ENCODE measurements around the gene ZNF524. TPM values are rescaled to one million over a fixed set of nuclear protein-coding genes. Genes with fewer than 3 reads are reported as not detected.

The ZNF524 gene
- total RNA-seq, 1 experiment from 2014 or later: 26.4 TPM

DNA sequence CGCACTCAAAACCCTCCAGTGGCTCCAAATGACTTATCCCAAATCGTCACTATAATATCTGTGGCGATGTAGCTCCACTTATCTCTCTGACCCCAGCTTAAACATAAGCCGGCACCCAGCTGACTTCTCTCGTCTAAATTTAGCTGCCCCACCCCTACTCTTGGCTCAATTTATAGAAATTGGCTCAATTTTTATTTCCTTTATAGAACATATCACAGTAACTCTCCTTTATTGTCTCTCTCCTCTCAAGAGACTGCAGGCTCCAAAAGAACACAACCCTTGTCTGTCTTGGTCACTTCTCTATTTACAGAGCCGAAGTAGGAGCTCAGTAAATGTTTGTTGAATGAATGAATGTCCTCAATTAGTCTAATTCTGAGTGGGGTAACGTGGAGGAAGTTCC lies 23.5 kb downstream of the ZNF524 start:
- Histone ChIP-seq H3K4me3 (ENCODE audit: low read depth in 2 of 2, low read length in 2 of 2) (peak overlapping the region; percentile 19 to 51), H3K27ac (ENCODE audit: low read length) (0 out of 2 replicates have a peak overlapping the region, but pooled peaks have one; percentile 13), H3K9me3 (ENCODE audit: control insufficient read depth, insufficient read depth, low read depth, low read length) (no peaks in the 10 kb centered on the region), H3K27me3 (ENCODE audit: control insufficient read depth, insufficient read depth, low read length) (no peaks in the 10 kb centered on the region), H3K4me1 (ENCODE audit: control insufficient read depth, insufficient read depth, low read length) (0 out of 2 replicates have a peak, but pooled peaks cover 3% of the 10 kb centered on the region), H3K36me3 (ENCODE audit: control insufficient read depth, insufficient read depth, low read length) (no peaks in the 10 kb centered on the region)
- intact Hi-C loops (cut with micrococcal nuclease; ENCODE audit: unreplicated experiment): no loop called here
- TSS peak; percentile 90 for BruUV-seq (replicated peaks)
- no peak for ATAC-seq
- DNase-seq (ENCODE audit: low read depth, low spot score): no peak
- ChIA-PET POLR2A (no interaction called here), CTCF (no interaction called here)
- TF ChIP-seq, protein P1, sequence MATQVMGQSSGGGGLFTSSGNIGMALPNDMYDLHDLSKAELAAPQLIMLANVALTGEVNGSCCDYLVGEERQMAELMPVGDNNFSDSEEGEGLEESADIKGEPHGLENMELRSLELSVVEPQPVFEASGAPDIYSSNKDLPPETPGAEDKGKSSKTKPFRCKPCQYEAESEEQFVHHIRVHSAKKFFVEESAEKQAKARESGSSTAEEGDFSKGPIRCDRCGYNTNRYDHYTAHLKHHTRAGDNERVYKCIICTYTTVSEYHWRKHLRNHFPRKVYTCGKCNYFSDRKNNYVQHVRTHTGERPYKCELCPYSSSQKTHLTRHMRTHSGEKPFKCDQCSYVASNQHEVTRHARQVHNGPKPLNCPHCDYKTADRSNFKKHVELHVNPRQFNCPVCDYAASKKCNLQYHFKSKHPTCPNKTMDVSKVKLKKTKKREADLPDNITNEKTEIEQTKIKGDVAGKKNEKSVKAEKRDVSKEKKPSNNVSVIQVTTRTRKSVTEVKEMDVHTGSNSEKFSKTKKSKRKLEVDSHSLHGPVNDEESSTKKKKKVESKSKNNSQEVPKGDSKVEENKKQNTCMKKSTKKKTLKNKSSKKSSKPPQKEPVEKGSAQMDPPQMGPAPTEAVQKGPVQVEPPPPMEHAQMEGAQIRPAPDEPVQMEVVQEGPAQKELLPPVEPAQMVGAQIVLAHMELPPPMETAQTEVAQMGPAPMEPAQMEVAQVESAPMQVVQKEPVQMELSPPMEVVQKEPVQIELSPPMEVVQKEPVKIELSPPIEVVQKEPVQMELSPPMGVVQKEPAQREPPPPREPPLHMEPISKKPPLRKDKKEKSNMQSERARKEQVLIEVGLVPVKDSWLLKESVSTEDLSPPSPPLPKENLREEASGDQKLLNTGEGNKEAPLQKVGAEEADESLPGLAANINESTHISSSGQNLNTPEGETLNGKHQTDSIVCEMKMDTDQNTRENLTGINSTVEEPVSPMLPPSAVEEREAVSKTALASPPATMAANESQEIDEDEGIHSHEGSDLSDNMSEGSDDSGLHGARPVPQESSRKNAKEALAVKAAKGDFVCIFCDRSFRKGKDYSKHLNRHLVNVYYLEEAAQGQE (IDR thresholded peaks at IDR 0.05; ENCODE audit: insufficient read depth in 1 of 2, low read depth in 2 of 2, low read length in 1 of 2): no peak
- TF ChIP-seq, protein P2, sequence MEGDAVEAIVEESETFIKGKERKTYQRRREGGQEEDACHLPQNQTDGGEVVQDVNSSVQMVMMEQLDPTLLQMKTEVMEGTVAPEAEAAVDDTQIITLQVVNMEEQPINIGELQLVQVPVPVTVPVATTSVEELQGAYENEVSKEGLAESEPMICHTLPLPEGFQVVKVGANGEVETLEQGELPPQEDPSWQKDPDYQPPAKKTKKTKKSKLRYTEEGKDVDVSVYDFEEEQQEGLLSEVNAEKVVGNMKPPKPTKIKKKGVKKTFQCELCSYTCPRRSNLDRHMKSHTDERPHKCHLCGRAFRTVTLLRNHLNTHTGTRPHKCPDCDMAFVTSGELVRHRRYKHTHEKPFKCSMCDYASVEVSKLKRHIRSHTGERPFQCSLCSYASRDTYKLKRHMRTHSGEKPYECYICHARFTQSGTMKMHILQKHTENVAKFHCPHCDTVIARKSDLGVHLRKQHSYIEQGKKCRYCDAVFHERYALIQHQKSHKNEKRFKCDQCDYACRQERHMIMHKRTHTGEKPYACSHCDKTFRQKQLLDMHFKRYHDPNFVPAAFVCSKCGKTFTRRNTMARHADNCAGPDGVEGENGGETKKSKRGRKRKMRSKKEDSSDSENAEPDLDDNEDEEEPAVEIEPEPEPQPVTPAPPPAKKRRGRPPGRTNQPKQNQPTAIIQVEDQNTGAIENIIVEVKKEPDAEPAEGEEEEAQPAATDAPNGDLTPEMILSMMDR (IDR thresholded peaks at IDR 0.05): no peak
- no peak for TF ChIP-seq TCF7L2 (IDR thresholded peaks at IDR 0.05; ENCODE audit: low read depth, low read length)
- TF ChIP-seq POLR2AphosphoS5 (IDR thresholded peaks at IDR 0.05; ENCODE audit: low read depth, low read length): no peak
- no peak for TF ChIP-seq SIN3A (IDR thresholded peaks at IDR 0.05; ENCODE audit: borderline replicate concordance, insufficient read depth, low read depth, low read length)
- in situ Hi-C loops (cut with HindIII; ENCODE audit: low pct_unique_long_range_greater_than_20kb, low sequenced_read_pairs): no loop called here

DNA sequence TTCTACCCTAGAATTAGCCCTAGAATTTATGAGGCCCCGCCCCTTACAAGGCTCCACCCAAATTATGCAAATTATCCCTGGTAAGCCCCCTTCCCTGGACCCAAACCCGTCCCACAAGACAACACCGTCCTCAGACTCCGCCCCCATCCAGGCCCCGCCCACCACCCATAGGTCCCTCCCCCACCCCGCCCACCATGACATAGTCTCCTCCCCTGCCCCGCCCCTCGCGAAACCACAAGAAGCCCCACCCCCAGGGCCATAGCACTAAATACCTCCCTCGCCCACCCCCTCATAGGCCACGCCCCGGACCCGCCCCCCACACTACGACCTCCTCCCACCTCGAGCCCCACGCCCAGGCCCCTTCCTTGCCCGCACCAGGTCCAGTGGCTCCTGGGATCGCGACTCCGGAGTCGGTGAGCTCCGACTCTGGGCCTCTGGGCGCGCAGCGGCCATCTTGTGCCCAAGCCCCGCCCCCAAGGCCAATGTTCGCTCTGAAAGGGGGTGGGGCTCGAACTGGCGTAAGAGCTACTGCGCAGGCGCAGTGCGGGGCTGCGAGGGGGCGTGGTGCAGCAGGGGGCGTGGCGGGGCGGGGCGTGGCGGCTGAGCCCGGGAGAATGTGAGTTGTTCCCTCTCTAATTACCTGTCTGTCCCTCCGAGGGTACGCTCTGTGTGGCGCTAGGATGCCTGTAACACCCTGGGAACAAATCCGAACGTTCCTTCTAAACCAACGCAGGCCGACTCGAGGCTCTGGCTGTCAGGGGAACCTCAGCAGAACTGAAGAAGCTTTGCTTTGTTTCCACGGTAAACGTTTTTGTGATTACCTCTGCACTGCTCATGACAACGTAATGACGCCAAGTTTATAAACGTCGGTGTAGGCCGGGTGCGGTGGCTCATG lies 24.3 kb downstream of the ZNF524 start, which contains the start of gene ZNF784:
TSS of gene ZNF784 (minus strand) at position 458 of the 895 bp plus-strand sequence. CDS start at position 453, 5 bp downstream.
- CTCF ChIA-PET: interaction anchor here (0.6 to 1.0 kb wide), 9 partner anchors 12 to 483 kb away, joined by 3 to 10 read pairs (median 5); no protein-coding TSS in a partner anchor
- ATAC-seq (peak; percentile 85), DNase-seq (ENCODE audit: low read depth, low spot score) (no peak)
- peak within 1 kb of the TSS; percentile 60 to 82 for H3K4me3 ChIP-seq (ENCODE audit: low read depth in 2 of 2, low read length in 2 of 2)
- peak within 1 kb of the TSS; percentile 49 for H3K27ac ChIP-seq (ENCODE audit: low read length)
- in situ Hi-C loops (cut with HindIII; ENCODE audit: low pct_unique_long_range_greater_than_20kb, low sequenced_read_pairs) (no loop called here), intact Hi-C loops (cut with micrococcal nuclease; ENCODE audit: unreplicated experiment) (no loop called here)
- TF ChIP-seq, protein P2 (IDR thresholded peaks at IDR 0.05): no peak
- TF ChIP-seq POLR2AphosphoS5 (IDR thresholded peaks at IDR 0.05; ENCODE audit: low read depth, low read length) (peak; percentile 95), TCF7L2 (IDR thresholded peaks at IDR 0.05; ENCODE audit: low read depth, low read length) (no peak), SIN3A (IDR thresholded peaks at IDR 0.05; ENCODE audit: borderline replicate concordance, insufficient read depth, low read depth, low read length) (peak; percentile 84; the same call in 1 of the 2 replicates)
- TF ChIP-seq, protein P1 (IDR thresholded peaks at IDR 0.05; ENCODE audit: insufficient read depth in 1 of 2, low read depth in 2 of 2, low read length in 1 of 2): no peak
- H3K9me3 ChIP-seq (ENCODE audit: control insufficient read depth, insufficient read depth, low read depth, low read length): no peaks in the 10 kb centered on the region
- no peaks in the 10 kb centered on the region for H3K27me3 ChIP-seq (ENCODE audit: control insufficient read depth, insufficient read depth, low read length)
- no TSS peak for BruUV-seq (replicated peaks)
- POLR2A ChIA-PET: interaction anchor here (0.5 to 1.0 kb wide), 15 partner anchors 9 to 1075 kb away, joined by 3 to 20 read pairs (median 6); no protein-coding TSS in a partner anchor
- H3K4me1 ChIP-seq (ENCODE audit: control insufficient read depth, insufficient read depth, low read length): 0 out of 2 replicates have a peak, but pooled peaks cover 3% of the 10 kb centered on the region
- no peaks in the 10 kb centered on the region for H3K36me3 ChIP-seq (ENCODE audit: control insufficient read depth, insufficient read depth, low read length)

Data from Panc1 (cell line).